HL-60 (cell line): ENCODE measurements around the gene ASIC1.

ENCODE experiments used
- CTCF ChIP-seq: IDR thresholded peaks from one replicate; pipeline ENCODE4 v1.5.1; 2011; ENCODE audit warnings: low read length, control low read depth, inconsistent platforms; ENCODE audit not compliant: insufficient read depth
- POLR2AphosphoS5 ChIP-seq: IDR thresholded peaks from 2 replicates; pipeline ENCODE4 v1.6.1; 2012; ENCODE audit warnings: low read depth
- REST ChIP-seq: IDR thresholded peaks from 2 replicates; pipeline ENCODE4 v1.6.1; 2012; ENCODE audit warnings: low read depth; ENCODE audit not compliant: insufficient replicate concordance
- SPI1 ChIP-seq: IDR thresholded peaks from 2 replicates; pipeline ENCODE4 v1.6.1; 2012; ENCODE audit warnings: low read depth, mild to moderate bottlenecking, borderline replicate concordance

- TF ChIP-seq CTCF = no peak
- no peak for TF ChIP-seq POLR2AphosphoS5
- no peak for TF ChIP-seq SPI1
- TF ChIP-seq REST = no peak
Observed at GRCh38 chr12:50041962-50042361, 15.4 kb upstream of the ASIC1 start.
